HG03520 (cell line): ENCODE results near the gene ZNF837.
"Not testable (repeated sequence)": the region's sequence is repeated elsewhere in the genome, so short reads cannot be mapped to it uniquely, and the experiment has no call there.

Source experiments
- ATAC-seq: cut with Tn5 transposase; IDR thresholded peaks from one replicate; pipeline ENCODE4 v1.9.1; 2021; ENCODE audit warnings: mild to moderate bottlenecking, moderate library complexity; ENCODE audit not compliant: unreplicated experiment

The ZNF837 gene

GRCh38 chr19:58351990-58352755 lies 28.7 kb downstream of the ZNF837 start:
- ATAC-seq, result no peak

- no peak for ATAC-seq
Measured at GRCh38 chr19:58351558-58351878, 29.3 kb downstream of the ZNF837 start.

DNA sequence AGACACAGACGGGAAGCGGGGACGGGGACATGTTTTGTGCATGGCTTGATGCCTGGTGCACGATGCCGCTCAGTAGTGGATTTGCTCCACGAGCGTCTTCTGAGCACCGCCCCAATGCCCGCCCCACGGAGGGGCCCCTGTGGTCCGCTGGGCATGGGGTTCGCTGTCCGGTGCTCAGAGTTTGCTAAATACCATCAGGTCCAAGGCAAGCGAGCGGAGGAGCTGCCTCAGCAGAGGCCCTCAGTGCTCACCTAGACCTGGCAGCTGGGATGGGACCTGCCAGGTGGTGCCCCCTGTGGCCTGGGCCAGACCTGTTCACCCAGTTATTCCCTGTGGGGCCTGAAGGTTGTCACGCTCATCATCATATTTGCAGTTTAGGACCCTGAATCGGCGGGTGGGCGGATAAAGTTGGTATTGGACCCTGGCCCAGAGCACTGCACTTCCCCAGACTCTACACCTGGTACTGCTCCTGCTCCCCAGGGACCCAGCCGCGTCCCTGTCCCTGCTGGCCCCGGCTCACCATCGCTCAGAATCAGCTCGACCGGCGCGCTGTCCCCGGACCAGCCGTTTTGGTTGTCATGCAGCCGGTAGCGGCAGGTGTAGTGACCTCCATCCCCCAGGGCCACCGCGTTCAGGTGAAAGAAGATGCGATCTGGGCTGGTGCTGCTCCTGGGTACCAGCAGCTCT lies 29.8 kb downstream of the ZNF837 start:
- ATAC-seq, result no peak

DNA sequence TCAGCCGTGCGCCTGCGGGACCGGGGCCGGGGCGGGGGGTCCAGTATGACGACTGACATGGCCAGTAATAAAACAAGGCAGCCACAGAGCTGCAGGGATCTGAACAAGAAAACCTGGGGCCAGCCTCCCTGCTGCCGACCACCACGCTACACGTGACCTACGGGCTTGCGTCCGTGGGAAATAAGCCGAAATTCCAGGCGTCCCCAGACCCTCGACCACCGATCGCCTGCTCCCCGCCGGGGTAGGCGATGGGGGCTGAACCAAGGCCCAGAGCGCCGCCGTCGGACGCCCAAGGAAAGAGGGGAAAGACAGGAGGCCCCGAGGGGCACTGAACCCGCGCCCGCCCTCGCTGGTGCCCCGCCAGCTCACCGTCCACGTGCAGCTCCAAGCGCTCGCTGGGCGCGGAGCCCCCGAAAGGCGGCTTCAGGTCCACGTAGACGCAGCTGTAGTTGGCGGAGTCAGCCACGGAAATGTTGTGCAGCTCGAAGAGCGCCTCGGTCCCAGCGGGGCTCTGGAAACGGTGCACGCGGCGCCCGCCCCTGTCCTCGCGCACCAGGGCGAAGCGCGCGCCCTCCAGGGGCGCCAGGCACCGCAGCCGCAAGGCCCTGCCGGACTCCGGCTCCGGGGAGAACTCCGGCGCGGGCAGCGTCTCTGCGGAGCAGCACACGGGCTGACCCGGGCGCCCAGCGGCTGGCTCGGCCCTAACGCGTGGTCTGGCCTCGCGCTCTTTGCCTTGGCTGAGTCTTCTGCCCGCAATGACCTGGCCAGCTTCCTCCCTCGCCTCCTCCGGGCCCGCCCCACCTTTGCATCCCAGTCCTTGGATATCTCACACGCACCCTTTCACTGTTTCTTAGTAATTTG lies 30.6 kb downstream of the ZNF837 start:
- ATAC-seq, result no peak

- ATAC-seq, result no peak
Measured at GRCh38 chr19:58349590-58349989, 31.2 kb downstream of the ZNF837 start.

DNA sequence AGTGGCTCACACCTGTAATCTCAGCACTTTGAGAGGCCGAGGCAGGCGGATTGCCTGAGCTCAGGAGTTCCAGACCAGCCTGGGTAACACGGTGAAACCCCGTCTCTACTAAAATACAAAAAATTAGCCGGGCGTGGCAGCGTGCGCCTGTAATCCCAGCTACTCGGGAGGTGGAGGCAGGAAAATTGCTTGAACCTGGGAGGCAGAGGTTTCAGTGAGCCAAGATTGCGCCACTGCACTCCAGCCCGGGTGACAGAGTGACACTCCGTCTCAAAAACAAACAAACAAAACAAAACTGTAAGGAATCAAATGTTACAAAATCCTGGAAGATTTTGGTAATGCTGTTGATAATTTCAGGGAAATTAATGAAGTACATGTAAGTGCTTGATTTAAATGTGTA lies 32.8 kb downstream of the ZNF837 start:
- ATAC-seq, result not testable (repeated sequence)

DNA sequence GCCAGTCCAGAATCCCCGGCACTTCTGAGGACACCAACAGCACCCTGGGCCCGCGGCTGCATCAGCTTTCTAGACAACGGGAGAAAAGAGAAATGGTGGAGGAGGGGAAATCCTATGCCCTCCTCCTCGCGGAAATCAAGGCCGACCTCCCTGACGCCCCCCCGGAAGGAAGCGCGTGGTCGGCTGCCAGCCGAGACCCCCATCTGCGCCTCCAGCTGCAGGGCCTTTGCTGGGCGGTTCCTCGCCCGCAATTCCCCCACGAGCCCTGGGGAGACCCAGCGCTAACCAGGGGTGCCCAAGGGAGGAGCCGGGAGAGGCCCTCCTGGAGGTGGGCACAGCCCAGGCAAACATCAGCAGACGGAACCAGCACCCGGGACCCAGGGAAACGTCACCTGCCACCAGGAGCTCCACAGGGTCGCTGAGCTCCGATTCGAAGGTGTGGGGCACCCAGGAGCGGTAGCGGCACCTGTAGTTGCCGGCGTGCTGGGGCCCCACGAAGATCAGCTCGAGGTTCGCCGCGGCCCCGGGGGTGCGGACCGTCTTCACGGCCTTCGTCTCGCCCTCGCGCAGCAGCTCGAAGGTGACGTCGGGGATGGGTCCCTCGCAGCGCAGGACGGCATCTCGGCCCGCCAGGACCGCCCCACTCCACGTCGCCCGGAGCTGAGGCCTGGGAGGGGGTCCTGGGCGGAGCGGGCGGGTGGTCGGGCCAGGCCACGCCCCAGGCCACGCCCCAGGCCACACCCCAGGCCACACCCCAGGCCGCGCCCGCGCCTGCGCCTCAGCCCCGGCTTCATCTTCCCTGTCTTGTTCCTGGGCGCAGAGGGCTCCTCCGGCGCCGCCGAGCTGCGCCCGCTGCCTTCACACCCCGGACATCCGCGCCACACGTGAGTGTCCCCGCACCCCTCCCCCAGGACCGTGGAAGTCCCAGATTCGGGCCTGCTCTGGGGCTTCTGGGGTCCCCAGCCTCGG lies 33.6 kb downstream of the ZNF837 start:
- ATAC-seq, result peak; percentile 79

DNA sequence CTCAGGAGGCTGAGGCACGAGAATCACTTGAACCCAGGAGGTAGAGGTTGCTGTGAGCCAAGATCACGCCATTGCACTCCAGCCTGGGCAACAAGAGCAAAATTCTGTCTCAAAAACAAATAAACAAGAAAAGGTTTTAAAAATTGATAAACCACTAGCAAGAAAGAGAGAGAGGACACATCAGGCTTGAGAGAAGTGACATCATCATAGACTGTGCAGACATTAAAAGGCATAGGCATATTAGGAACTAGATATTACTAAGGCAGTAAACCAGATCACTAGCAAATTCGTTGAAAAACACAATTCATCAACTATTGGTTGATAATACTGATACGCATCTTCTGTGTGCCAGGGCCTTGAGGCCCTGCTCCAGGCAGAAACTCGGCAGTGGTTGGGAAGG lies 35.3 kb downstream of the ZNF837 start:
- ATAC-seq, result no peak

- no peak for ATAC-seq
Measured at GRCh38 chr19:58338825-58339558, 41.8 kb downstream of the ZNF837 start.

- ATAC-seq, result no peak
Measured at GRCh38 chr19:58338336-58338735, 42.5 kb downstream of the ZNF837 start.

DNA sequence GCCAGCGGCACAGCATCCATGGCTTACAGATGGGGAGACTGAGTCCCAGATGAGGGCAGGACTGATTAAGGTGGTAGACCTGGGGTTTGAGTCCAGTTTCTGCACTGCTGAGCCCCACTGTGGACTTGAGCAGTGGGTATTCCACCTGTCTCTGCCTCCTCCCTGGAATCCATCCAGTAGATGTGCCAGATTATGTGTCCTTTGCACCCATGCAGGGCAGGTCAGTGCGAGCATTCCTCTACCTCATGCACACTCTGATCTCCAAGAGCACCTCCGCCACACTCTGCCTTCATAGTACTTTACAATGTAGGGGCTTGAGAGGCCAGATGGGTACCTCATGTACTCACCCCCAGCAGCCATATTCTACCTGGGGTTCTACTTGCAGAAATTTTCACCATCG lies 44.0 kb downstream of the ZNF837 start:
- ATAC-seq, result no peak

DNA sequence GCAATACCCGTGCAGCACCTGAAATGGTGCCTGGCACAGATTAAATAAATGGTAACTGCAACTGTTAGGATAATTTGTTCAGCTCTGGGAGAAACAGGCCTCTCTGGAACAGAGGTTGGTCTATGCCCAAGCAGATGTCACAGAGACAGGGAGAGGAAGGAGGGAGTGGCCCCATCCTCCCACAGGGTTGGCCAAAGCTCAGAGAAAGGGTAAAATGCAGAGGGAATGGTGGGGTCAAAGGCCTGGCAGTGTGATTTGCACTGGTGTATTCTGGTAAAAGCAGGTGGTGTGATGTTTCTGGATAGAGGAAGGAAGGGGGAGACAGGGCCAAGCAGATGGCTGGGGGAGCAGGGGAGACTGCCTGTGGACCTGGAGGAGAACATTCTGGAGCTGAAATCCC lies 44.6 kb downstream of the ZNF837 start:
- no peak for ATAC-seq

DNA sequence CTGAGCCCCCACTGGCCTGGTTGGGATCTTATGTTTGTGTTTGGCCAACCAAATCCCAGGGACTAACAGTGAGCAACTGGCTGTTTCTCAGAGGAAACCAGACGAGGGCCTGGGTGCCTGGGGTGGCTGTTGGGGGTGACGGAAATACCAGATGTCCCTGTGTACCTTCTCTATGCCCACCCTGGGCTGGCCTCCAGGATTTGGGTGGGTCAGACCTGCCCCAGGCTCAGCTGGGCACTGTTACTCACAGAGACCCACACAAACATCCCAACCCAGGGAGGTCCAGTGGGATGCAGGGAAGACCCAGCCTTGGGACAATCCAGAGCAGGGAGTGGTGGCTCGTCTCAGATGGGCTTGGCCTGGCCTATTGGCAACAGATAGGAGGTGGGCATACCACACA lies 45.2 kb downstream of the ZNF837 start:
- ATAC-seq, result no peak

DNA sequence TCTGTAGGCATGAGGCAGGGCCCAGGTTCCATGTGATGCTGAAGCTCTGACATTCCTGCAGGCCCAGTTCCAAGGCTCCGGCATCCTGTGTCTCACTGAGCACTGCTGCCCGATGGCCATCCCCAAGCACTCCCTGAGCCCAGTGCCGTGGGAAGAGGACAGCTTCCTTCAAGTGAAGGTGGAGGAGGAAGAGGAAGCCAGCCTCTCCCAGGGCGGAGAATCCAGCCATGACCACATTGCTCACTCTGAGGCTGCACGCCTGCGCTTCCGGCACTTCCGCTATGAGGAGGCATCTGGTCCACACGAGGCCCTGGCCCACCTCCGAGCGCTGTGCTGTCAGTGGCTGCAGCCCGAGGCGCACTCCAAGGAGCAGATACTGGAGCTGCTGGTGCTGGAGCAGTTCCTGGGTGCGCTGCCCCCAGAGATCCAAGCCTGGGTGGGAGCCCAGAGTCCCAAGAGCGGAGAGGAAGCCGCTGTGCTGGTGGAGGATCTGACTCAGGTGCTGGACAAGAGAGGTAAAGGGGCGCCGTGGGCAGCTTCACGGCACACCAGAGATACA lies 46.1 kb downstream of the ZNF837 start:
- no peak for ATAC-seq

DNA sequence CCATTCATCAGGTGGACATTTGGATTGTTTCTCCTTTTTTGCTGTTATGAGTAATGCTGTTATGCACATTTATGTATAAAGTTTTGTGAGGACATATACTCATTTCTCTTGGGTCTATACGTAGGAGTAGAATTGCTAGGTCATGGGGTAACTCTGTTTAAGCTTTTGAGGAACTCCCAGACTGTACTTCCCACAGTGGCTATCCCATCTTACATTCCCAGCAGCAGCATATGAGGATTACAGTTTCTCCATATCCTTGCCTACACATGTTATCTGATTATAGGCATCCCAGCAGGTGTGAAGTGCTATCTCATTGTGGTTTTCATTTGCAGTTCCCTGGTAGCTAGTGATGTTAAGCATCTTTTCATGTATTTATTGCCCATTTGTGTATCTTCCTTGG lies 48.1 kb downstream of the ZNF837 start:
- ATAC-seq, result no peak

GRCh38 chr19:58330458-58330857 lies 50.4 kb downstream of the ZNF837 start:
- no peak for ATAC-seq

DNA sequence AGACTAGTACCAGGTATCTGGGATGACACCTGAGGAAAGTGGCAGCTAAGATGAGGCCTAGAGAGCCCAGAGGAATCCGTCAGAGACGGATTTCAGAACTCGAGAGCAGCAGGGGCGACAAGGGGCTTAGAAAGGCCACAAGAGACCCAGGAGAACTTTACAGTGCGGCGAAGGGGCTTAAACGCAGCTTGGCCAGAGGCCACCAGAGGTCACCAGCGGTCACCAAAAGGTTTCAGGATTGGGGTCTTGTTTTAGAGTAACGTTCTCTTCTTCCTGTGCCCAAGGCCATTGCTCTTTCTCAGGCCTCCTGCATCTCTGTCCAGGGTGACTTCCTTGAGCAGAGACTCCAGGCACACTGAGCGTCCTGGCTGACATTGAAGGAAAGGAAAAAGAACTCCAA lies 51.8 kb downstream of the ZNF837 start:
- no peak for ATAC-seq

DNA sequence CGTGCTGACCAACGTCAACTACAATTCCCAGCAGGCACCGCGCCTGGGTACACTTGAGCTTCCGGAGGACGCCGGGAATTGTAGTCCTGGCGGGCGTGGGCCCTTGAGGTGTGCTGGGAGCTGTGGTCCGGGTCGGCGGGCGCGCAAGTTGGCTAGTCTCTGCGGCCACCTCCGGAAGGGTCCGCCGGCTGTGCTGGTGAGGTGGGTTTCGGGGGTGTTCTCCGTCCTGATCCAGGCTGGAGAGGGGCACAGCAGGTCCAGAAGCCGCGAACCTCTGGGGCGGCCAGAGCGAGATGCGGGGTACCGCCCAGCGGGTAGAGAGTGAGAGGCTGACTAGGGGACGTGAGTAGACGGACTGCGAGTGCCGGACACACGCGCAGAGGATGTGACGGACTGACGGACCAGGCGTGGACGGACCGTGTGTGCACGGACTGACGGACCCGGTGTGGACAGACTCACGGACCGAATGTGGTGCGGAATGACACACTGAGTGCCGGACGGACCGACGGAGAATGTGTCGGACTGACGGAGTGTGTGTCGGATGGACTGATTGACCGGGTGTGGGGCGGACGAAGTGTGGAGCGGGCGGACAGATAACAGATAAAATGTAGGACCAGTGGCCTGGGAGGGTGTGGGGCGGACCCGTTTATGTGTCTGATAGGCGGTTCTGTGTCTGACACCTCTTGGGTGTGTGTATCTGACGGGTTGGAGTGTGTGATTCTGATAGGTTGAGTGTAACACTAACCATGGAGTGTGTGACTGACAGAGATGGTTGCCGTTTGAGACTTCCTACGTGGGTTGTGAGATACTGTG lies 53.7 kb downstream of the ZNF837 start, which contains the start of gene ZSCAN22:
ZSCAN22 (plus strand) TSS at position 81 of the 813 bp plus-strand sequence. CDS start 7,809 bp downstream, outside the sequence.
- peak; percentile 79 for ATAC-seq

- ATAC-seq, result no peak
Measured at GRCh38 chr19:58326501-58326913, 54.3 kb downstream of the ZNF837 start.
